ENCODE measurements around the gene DGKB.

DNA sequence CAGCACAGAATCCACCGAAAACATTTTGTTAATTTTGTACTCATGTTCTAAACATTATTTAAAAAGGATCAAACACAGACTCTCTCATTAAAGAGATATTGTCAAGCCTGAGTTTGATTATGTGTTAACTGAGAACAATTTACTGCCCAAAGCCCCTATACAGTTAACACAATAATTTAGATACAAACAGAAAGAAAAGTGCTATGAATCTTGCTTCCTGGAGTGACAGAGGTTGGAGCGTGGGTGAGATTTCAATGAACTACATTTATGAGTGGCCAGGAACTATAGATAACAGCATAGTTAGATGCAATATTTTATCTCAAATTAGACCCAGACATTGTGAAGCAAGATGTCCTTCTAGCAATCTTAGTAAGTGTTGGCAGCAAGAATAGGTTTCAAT is 464.2 kb downstream of the DGKB start:
- TF ChIP-seq, protein P1, sequence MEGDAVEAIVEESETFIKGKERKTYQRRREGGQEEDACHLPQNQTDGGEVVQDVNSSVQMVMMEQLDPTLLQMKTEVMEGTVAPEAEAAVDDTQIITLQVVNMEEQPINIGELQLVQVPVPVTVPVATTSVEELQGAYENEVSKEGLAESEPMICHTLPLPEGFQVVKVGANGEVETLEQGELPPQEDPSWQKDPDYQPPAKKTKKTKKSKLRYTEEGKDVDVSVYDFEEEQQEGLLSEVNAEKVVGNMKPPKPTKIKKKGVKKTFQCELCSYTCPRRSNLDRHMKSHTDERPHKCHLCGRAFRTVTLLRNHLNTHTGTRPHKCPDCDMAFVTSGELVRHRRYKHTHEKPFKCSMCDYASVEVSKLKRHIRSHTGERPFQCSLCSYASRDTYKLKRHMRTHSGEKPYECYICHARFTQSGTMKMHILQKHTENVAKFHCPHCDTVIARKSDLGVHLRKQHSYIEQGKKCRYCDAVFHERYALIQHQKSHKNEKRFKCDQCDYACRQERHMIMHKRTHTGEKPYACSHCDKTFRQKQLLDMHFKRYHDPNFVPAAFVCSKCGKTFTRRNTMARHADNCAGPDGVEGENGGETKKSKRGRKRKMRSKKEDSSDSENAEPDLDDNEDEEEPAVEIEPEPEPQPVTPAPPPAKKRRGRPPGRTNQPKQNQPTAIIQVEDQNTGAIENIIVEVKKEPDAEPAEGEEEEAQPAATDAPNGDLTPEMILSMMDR (IDR thresholded peaks at IDR 0.05 in 4 of 5, conservative IDR thresholded peaks at IDR 0.05 in 1 of 5): no peak
- no peak for TF ChIP-seq POLR2A (IDR thresholded peaks at IDR 0.05)
